Measurements from ENCODE around the gene KIAA0408.

DNA sequence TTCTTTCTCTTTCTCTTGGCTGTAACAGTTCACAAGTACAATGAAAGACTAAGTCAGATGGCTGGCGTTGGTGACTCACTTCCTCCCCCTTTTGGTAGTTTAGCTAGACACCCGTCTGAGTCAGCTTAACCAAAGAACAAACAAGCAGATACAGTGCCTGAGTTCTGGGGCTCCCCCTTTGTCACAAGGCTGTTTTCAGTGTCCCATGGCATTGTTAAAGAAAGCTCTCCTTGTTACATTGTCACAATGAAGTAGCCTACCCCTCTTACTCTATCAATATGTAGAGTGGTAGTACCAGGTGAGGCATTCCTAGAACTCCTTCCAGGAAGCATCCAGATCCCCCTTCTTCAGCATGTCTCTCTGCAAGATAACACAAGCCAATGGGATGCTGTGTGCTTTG, 38.6 kb downstream of the KIAA0408 start:
- peak in 5 of 6 experiments; percentile 11 to 39 (median 34) for TF ChIP-seq CTCF (IDR thresholded peaks at IDR 0.05)
- TF ChIP-seq POLR2A (IDR thresholded peaks at IDR 0.05), result no peak
